ENCODE measurements around the gene ACTN2. TPM values are rescaled to one million over a fixed set of nuclear protein-coding genes. Genes with fewer than 3 reads are reported as not detected.

Gene ACTN2
- total RNA-seq, 1 donor from 2014 or later = 0.52 TPM

DNA sequence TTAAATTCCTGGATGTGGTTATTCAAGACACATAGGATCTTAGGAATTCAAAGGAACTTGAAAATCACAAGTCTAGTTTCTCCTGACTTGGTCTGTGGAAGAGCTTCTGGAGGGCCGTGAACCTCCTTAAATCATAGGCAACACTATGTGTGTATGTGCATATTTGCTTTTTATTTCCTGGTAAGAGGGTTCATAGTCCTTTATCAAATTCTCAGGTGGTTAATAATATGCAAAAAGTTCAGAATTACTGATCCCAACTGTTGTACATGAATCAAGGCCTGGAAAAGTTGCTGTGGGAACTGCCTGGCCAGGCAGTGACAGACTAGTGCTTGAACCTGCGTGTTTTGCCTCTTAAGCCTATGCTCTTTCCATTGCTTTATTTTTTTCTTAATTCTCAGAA, 121.7 kb downstream of the ACTN2 start:
- TF ChIP-seq EZH2 (IDR thresholded peaks at IDR 0.05) (no peak), EZH2phosphoT487 (IDR thresholded peaks at IDR 0.05) (no peak)
- TF ChIP-seq, protein P1, sequence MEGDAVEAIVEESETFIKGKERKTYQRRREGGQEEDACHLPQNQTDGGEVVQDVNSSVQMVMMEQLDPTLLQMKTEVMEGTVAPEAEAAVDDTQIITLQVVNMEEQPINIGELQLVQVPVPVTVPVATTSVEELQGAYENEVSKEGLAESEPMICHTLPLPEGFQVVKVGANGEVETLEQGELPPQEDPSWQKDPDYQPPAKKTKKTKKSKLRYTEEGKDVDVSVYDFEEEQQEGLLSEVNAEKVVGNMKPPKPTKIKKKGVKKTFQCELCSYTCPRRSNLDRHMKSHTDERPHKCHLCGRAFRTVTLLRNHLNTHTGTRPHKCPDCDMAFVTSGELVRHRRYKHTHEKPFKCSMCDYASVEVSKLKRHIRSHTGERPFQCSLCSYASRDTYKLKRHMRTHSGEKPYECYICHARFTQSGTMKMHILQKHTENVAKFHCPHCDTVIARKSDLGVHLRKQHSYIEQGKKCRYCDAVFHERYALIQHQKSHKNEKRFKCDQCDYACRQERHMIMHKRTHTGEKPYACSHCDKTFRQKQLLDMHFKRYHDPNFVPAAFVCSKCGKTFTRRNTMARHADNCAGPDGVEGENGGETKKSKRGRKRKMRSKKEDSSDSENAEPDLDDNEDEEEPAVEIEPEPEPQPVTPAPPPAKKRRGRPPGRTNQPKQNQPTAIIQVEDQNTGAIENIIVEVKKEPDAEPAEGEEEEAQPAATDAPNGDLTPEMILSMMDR (IDR thresholded peaks at IDR 0.05) = no peak
- Histone ChIP-seq H3K9ac (no peak overlapping the region), H3F3A (ENCODE audit: low read depth) (no peaks in the 10 kb centered on the region), H2AFZ (replicated peaks) (no peak overlapping the region), H3K27ac (no peak overlapping the region), H4K20me1 (ENCODE audit: low read depth) (no peaks in the 10 kb centered on the region), H3K79me2 (ENCODE audit: low read depth) (peaks cover 3% of the 10 kb centered on the region), H3K4me1 (no peaks in the 10 kb centered on the region), H3K4me2 (no peak overlapping the region), H3K36me3 (no peaks in the 10 kb centered on the region), H3K27me3 (no peaks in the 10 kb centered on the region), H3K9me3 (ENCODE audit: low read depth) (no peaks in the 10 kb centered on the region), H3K4me3 (no peak overlapping the region)
- Mint-ChIP-seq H3K27ac (no peak overlapping the region), H3K4me1 (no peaks in the 10 kb centered on the region), H3K9me3 (no peaks in the 10 kb centered on the region), H3K27me3 (ENCODE audit: insufficient read depth, low read depth) (no peaks in the 10 kb centered on the region), H3K4me3 (no peak overlapping the region), H3K36me3 (peaks cover 25% of the 10 kb centered on the region)
- no peak for DNase-seq (ENCODE audit: low spot score)

DNA sequence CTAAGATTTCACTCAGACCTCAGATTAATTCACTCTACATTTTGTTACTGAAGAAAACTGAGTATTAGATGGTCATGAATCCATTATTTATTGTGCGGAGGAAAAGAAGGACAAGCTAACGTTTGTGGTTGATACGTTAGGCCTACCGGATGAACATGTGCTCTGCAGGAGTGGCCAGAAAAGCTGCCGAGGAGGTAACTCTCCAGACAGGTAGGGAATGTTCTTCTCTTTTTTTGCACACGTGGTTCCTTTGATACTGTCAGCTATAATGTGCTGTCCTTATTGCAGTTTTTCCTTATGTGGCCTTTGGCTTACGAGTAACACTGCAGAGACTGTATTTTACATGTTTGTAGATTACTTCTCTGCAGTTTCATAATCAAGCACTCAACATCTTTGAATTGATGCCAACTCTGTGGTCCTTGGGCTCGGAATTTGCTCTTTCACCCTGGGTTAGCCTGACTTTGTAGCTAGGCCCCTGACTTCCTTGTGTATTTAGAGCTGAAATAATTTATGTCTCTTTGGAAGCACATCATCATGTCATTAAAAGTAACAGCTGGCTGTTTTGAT, 122.3 kb downstream of the ACTN2 start:
- Histone ChIP-seq H3F3A (ENCODE audit: low read depth) (no peaks in the 10 kb centered on the region), H2AFZ (replicated peaks) (no peak overlapping the region), H3K4me2 (no peak overlapping the region), H4K20me1 (ENCODE audit: low read depth) (no peaks in the 10 kb centered on the region), H3K9ac (no peak overlapping the region), H3K27me3 (no peaks in the 10 kb centered on the region), H3K27ac (no peak overlapping the region), H3K9me3 (ENCODE audit: low read depth) (no peaks in the 10 kb centered on the region), H3K4me3 (no peak overlapping the region), H3K4me1 (no peaks in the 10 kb centered on the region), H3K79me2 (ENCODE audit: low read depth) (no peaks in the 10 kb centered on the region), H3K36me3 (no peaks in the 10 kb centered on the region)
- H3K27me3 Mint-ChIP-seq (ENCODE audit: insufficient read depth, low read depth) = no peaks in the 10 kb centered on the region
- no peak for DNase-seq (ENCODE audit: low spot score)
- H3K9me3 Mint-ChIP-seq = no peaks in the 10 kb centered on the region
- no peak overlapping the region for H3K4me3 Mint-ChIP-seq
- no peak overlapping the region for H3K27ac Mint-ChIP-seq
- TF ChIP-seq, protein P1 (IDR thresholded peaks at IDR 0.05) = no peak
- H3K4me1 Mint-ChIP-seq = no peaks in the 10 kb centered on the region
- H3K36me3 Mint-ChIP-seq = peaks cover 26% of the 10 kb centered on the region

DNA sequence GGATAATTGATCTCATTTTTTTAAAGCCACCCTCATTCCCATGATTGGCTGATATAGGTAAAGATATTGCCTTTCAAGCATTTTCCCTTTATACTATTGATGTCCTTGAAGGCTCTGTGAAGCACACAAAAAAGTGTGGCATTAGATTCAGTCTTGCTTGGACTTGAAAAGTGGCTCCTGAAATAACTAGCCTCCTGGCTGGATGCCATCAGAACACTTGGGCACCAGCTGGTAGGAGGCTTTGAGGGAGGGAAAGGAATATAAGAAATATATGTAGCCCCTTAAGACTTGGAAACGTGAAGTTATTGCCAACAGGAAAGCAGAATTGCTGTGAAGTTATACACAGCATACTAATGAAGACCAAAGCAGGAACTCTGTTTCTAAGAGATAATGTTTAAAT, 122.8 kb downstream of the ACTN2 start:
- H3K9ac ChIP-seq = no peak overlapping the region
- H3K27ac ChIP-seq = no peak overlapping the region
- Mint-ChIP-seq H3K4me3 (no peak overlapping the region), H3K4me1 (no peaks in the 10 kb centered on the region), H3K36me3 (peaks cover 29% of the 10 kb centered on the region), H3K27me3 (ENCODE audit: insufficient read depth, low read depth) (no peaks in the 10 kb centered on the region), H3K27ac (no peak overlapping the region), H3K9me3 (no peaks in the 10 kb centered on the region)
- no peak overlapping the region for H3K4me2 ChIP-seq
- no peaks in the 10 kb centered on the region for H3K4me1 ChIP-seq
- TF ChIP-seq EZH2phosphoT487 (IDR thresholded peaks at IDR 0.05) = no peak
- no peak for TF ChIP-seq EZH2 (IDR thresholded peaks at IDR 0.05)
- TF ChIP-seq, protein P1 (IDR thresholded peaks at IDR 0.05) = no peak
- no peaks in the 10 kb centered on the region for H3K27me3 ChIP-seq
- no peaks in the 10 kb centered on the region for H3K9me3 ChIP-seq (ENCODE audit: low read depth)
- no peaks in the 10 kb centered on the region for H3K36me3 ChIP-seq
- no peaks in the 10 kb centered on the region for H3K79me2 ChIP-seq (ENCODE audit: low read depth)
- H2AFZ ChIP-seq (replicated peaks) = no peak overlapping the region
- H4K20me1 ChIP-seq (ENCODE audit: low read depth) = no peaks in the 10 kb centered on the region
- no peaks in the 10 kb centered on the region for H3F3A ChIP-seq (ENCODE audit: low read depth)
- H3K4me3 ChIP-seq = no peak overlapping the region
- DNase-seq (ENCODE audit: low spot score) = no peak

Measured in neural progenitor cell (in vitro differentiated cells).